Transverse colon (tissue), 4 donors: ENCODE data around the gene SUPT7L. TPM values are rescaled to one million over a fixed set of nuclear protein-coding genes. Genes with fewer than 3 reads are reported as not detected.
"Not testable (repeated sequence)": the region's sequence is repeated elsewhere in the genome, so short reads cannot be mapped to it uniquely, and the experiment has no call there.

Experiments used
- DNase-seq: peaks from one replicate; pipeline ENCODE4 v3.0.0-alpha.2; 2019
- H3K27ac ChIP-seq, 4 donors: fragments of 200-600 bp; sonication (generic); 2 replicates each; pipeline ENCODE4 v1.5.1; 2016 to 2018; ENCODE audit warnings: inconsistent platforms in 4 of 4
- H3K27me3 ChIP-seq: fragments of 200-600 bp; sonication (generic); 2 replicates; pipeline ENCODE4 v1.5.1; 2017; ENCODE audit warnings: inconsistent platforms
- H3K36me3 ChIP-seq, 4 donors: fragments of 200-600 bp; sonication (generic); 2 replicates each; pipeline ENCODE4 v1.5.1; 2017 to 2019; ENCODE audit warnings: inconsistent platforms in 4 of 4
- H3K4me1 ChIP-seq, 4 donors: fragments of 200-600 bp; sonication (generic); 2 replicates each; pipeline ENCODE4 v1.5.1; 2017 to 2020; ENCODE audit warnings: inconsistent platforms in 4 of 4
- H3K4me3 ChIP-seq, 4 donors: fragments of 200-600 bp; sonication (generic); 1 replicate in 1 of 4; 2 replicates in 3 of 4; pipeline versions ENCODE4 v1.5.1 to v1.6.1; 2017 to 2019; ENCODE audit warnings: inconsistent platforms in 4 of 4
- H3K9me3 ChIP-seq, 2 donors: fragments of 200-600 bp; sonication (generic); 2 replicates each; pipeline ENCODE4 v1.5.1; 2017 to 2019; ENCODE audit warnings: inconsistent platforms in 2 of 2
- CTCF ChIP-seq, 5 experiments: fragments of 200-600 bp in 3 of 5; fragments of 450-650 bp in 2 of 5; sonication (generic) in 3 of 5; IDR thresholded peaks; 1 replicate in 2 of 5; 2 replicates in 3 of 5; pipeline ENCODE4 v1.5.1; 2016 to 2017; ENCODE audit warnings: antibody characterized with exemption in 5 of 5, inconsistent platforms in 3 of 5, mild to moderate bottlenecking in 2 of 5, moderate library complexity in 1 of 5
- EP300 ChIP-seq: sonication (generic); formaldehyde crosslinking; IDR thresholded peaks from one replicate; pipeline ENCODE4 v1.6.1; 2017; ENCODE audit warnings: antibody characterized with exemption, low read depth
- POLR2A ChIP-seq: fragments of 450-650 bp; IDR thresholded peaks from one replicate; pipeline ENCODE4 v1.6.1; 2016; ENCODE audit warnings: antibody characterized with exemption, mild to moderate bottlenecking, moderate library complexity
- POLR2AphosphoS5 ChIP-seq, 3 donors: sonication (generic); formaldehyde crosslinking; IDR thresholded peaks; one replicate each; pipeline ENCODE4 v1.6.1; 2016; ENCODE audit warnings: antibody characterized with exemption in 3 of 3
- WGBS, 2 donors: methylation state at CpG; one replicate each; pipeline ENCODE4 v1.1.5; 2018; ENCODE audit warnings: low coverage in 1 of 2; 5-methylcytosine and 5-hydroxymethylcytosine counted together
- in situ Hi-C, 4 donors: fragments of 200-750 bp; cut with MboI; loops; one replicate each; pipeline versions ENCODE4 v1.15.0 to v1.15.1; 2017; ENCODE audit warnings: low sequenced_read_pairs in 3 of 4, low pct_ligation_motif_present in 1 of 4, low pct_unique_long_range_greater_than_20kb in 1 of 4
- intact Hi-C: fragments of 100-400 bp; cut with DNase I; formaldehyde crosslinking; loops from one replicate; pipeline ENCODE4 v1.15.1; 2023; ENCODE audit warnings: low total_unique reads
- total RNA-seq, 4 donors: library from RNA; depleted of rRNA; stranded (reverse); fragments of >200 nt; gene quantifications; one replicate each; pipeline ENCODE4 v1.1.0, GENCODE V29; 2016

The SUPT7L gene
- total RNA-seq, 4 donors from 2014 or later, result 30.4 to 43.6 (median 38.2) TPM

- DNase-seq, result peak; percentile 92
- WGBS, 2 donors, result 1 to 2% methylated on average over 9 to 41 of the region's 44 CpGs
- Histone ChIP-seq H3K27ac (peak within 1 kb of the TSS; percentile 73 to 88 (median 80)), H3K27me3 (no peaks in the 10 kb centered on the region), H3K4me3 (peak within 1 kb of the TSS; percentile 50 to 88 (median 76)), H3K4me1 (peaks cover 14 to 19% (median 15%) of the 10 kb centered on the region in 4 donors), H3K36me3 (peaks cover 0 to 21% (median under 1%) of the 10 kb centered on the region in 4 donors), H3K9me3 (no peaks in the 10 kb centered on the region)
- intact Hi-C loops, result no loop called here
- in situ Hi-C loops, result no loop called here
- no peak for TF ChIP-seq EP300
- peak; percentile 66 for TF ChIP-seq POLR2A
- peak; percentile 54 to 68 (median 63) for TF ChIP-seq POLR2AphosphoS5 (IDR thresholded peaks at IDR 0.05)
- no peak for TF ChIP-seq CTCF (IDR thresholded peaks at IDR 0.05)
Measured at GRCh38 chr2:27628767-27629709, 34.4 kb downstream of the SUPT7L start, which contains the start of the genes CCDC121 and GPN1. Gene CCDC121, minus strand, starts transcription at chr2:27629012. Its CDS starts 1,213 bp downstream, at chr2:27627799. Gene GPN1, plus strand, starts transcription at chr2:27629050. Its CDS starts 9 bp downstream, at chr2:27629059.

GRCh38 chr2:27627963-27628766 lies 35.2 kb downstream of the SUPT7L start:
- H3K36me3 ChIP-seq, result peaks cover 0 to 13% (median 0%) of the 10 kb centered on the region in 4 donors
- no peaks in the 10 kb centered on the region for H3K9me3 ChIP-seq
- TF ChIP-seq POLR2A (no peak), CTCF (IDR thresholded peaks at IDR 0.05) (no peak), POLR2AphosphoS5 (IDR thresholded peaks at IDR 0.05) (no peak), EP300 (no peak)
- in situ Hi-C loops (no loop called here), intact Hi-C loops (no loop called here)
- H3K4me1 ChIP-seq, result peaks cover 14 to 19% (median 15%) of the 10 kb centered on the region in 4 donors
- H3K4me3 ChIP-seq, result peak overlapping the region; percentile 50 to 88 (median 76)
- no peaks in the 10 kb centered on the region for H3K27me3 ChIP-seq
- DNase-seq, result no peak
- peak overlapping the region; percentile 73 to 88 (median 80) for H3K27ac ChIP-seq
- 5 to 20% methylated on average over 1 to 18 of the region's 21 CpGs for WGBS, 2 donors

- WGBS, 2 donors, result 47 to 67% methylated on average over 2 to 3 of the region's 3 CpGs
- intact Hi-C loops, in situ Hi-C loops: not testable (repeated sequence)
Measured at GRCh38 chr2:27626921-27627320, 36.5 kb downstream of the SUPT7L start.

GRCh38 chr2:27626323-27626722 lies 37.1 kb downstream of the SUPT7L start:
- H3K27ac ChIP-seq, DNase-seq, H3K9me3 ChIP-seq, H3K4me3 ChIP-seq, H3K27me3 ChIP-seq, intact Hi-C loops, in situ Hi-C loops: not testable (repeated sequence)
- 88 to 100% methylated on average over 1 of the region's 1 CpG for WGBS, 2 donors
- Histone ChIP-seq H3K36me3 (peaks cover 0 to 13% (median 6%) of the 10 kb centered on the region in 4 donors), H3K4me1 (peaks cover 14 to 19% (median 15%) of the 10 kb centered on the region in 4 donors)

More at GRCh38 chr2:27626921-27627320, 36.5 kb downstream of the SUPT7L start:
- DNase-seq, H3K36me3 ChIP-seq, H3K4me3 ChIP-seq, H3K27me3 ChIP-seq, H3K9me3 ChIP-seq: not testable (repeated sequence)
- H3K27ac ChIP-seq, result peak overlapping the region in 3 of 4 donors; percentile 7 to 79 (median 73)
- H3K4me1 ChIP-seq, result peaks cover 14 to 19% (median 15%) of the 10 kb centered on the region in 4 donors

- intact Hi-C loops (no loop called here), in situ Hi-C loops (no loop called here)
- H3K27me3 ChIP-seq, result no peaks in the 10 kb centered on the region
- no peak for DNase-seq
- H3K4me1 ChIP-seq, result peaks cover 14 to 17% (median 14%) of the 10 kb centered on the region in 4 donors
- no peaks in the 10 kb centered on the region for H3K9me3 ChIP-seq
- H3K27ac ChIP-seq, result no peak overlapping the region
- TF ChIP-seq EP300, result no peak
- no peak for TF ChIP-seq CTCF (IDR thresholded peaks at IDR 0.05)
- TF ChIP-seq POLR2AphosphoS5 (IDR thresholded peaks at IDR 0.05), result no peak
- TF ChIP-seq POLR2A, result no peak
- no peak overlapping the region for H3K4me3 ChIP-seq
- H3K36me3 ChIP-seq, result peaks cover 0 to 27% (median 9%) of the 10 kb centered on the region in 4 donors
Measured at GRCh38 chr2:27624943-27625342, 38.5 kb downstream of the SUPT7L start.
